Osteoblast (primary cell): ENCODE data around the gene ZNF148. TPM values are rescaled to one million over a fixed set of nuclear protein-coding genes. Genes with fewer than 3 reads are reported as not detected.
A peak's percentile ranks its signal among the peaks of the same experiment; 100 is the strongest.

Experiments used
- DNase-seq: peaks from one replicate; pipeline ENCODE4 v3.0.0; 2011; ENCODE audit warnings: low spot score, mixed read lengths; ENCODE audit not compliant: insufficient read length; ENCODE audit errors: missing footprints
- H2AFZ ChIP-seq: 2 replicates; pipeline ENCODE4 v1.6.0; 2011; ENCODE audit warnings: mild to moderate bottlenecking, low read length
- H3K27ac ChIP-seq: 2 replicates; pipeline ENCODE4 v1.5.1; 2011; ENCODE audit warnings: mild to moderate bottlenecking, low read depth, low read length, moderate library complexity
- H3K27me3 ChIP-seq: 2 replicates; pipeline ENCODE4 v1.6.0; 2012; ENCODE audit warnings: mild to moderate bottlenecking, control low read depth, inconsistent platforms, low read length, moderate library complexity; ENCODE audit not compliant: insufficient read depth
- H3K36me3 ChIP-seq: 2 replicates; pipeline ENCODE4 v1.5.1; 2011; ENCODE audit warnings: mild to moderate bottlenecking, low read length, control low read depth, moderate library complexity; ENCODE audit not compliant: insufficient read depth
- H3K4me1 ChIP-seq: 2 replicates; pipeline ENCODE4 v1.5.1; 2011; ENCODE audit warnings: mild to moderate bottlenecking, low read length, control low read depth, moderate library complexity; ENCODE audit not compliant: insufficient read depth
- H3K4me2 ChIP-seq: 2 replicates; pipeline ENCODE4 v1.6.0; 2011; ENCODE audit warnings: mild to moderate bottlenecking, low read length; ENCODE audit not compliant: insufficient read depth
- H3K4me3 ChIP-seq: fragments of 200-600 bp; sonication (generic); 3 replicates; pipeline ENCODE4 v1.5.1; 2012; ENCODE audit warnings: mild to moderate bottlenecking, low read length, inconsistent platforms; ENCODE audit not compliant: insufficient read depth
- H3K79me2 ChIP-seq: 2 replicates; pipeline ENCODE4 v1.6.0; 2012; ENCODE audit warnings: mild to moderate bottlenecking, low read length, control low read depth, inconsistent platforms; ENCODE audit not compliant: insufficient read depth
- H3K9me3 ChIP-seq: 2 replicates; pipeline ENCODE4 v1.5.1; 2011; ENCODE audit warnings: low read depth, low read length, control low read depth
- H4K20me1 ChIP-seq: 2 replicates; pipeline ENCODE4 v1.6.0; 2012; ENCODE audit warnings: mild to moderate bottlenecking, low read length, control low read depth; ENCODE audit not compliant: insufficient read depth
- total RNA-seq: library from RNA; depleted of rRNA; stranded (reverse); fragments of >200 nt; gene quantifications from 2 replicates; pipeline ENCODE4 v1.2.3, GENCODE V29; 2012
- TF ChIP-seq, protein P1 (sequence below): IDR thresholded peaks from 2 replicates; pipeline ENCODE4 v1.5.1; 2011; ENCODE audit warnings: mild to moderate bottlenecking, low read depth, low read length, moderate library complexity; ENCODE audit errors: extremely low read depth

Gene ZNF148
- total RNA-seq, 1 donor = 38.4 TPM

DNA sequence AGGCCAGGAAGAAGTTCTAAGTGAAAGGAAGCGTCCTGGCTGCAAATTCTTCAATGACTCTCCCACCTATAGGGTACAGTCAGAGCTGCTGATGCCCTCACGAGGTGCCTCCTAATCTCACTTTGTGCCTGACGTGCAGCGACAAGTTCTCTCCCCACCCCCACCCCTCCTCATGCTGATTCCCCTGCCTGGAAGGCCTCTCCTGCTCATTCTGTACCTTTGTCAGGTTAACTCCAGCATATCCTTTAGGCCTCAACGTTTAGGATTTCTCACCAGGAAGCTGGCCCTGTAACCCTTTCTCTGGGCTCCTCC is 187.6 kb downstream of the ZNF148 start:
- TF ChIP-seq, protein P1, sequence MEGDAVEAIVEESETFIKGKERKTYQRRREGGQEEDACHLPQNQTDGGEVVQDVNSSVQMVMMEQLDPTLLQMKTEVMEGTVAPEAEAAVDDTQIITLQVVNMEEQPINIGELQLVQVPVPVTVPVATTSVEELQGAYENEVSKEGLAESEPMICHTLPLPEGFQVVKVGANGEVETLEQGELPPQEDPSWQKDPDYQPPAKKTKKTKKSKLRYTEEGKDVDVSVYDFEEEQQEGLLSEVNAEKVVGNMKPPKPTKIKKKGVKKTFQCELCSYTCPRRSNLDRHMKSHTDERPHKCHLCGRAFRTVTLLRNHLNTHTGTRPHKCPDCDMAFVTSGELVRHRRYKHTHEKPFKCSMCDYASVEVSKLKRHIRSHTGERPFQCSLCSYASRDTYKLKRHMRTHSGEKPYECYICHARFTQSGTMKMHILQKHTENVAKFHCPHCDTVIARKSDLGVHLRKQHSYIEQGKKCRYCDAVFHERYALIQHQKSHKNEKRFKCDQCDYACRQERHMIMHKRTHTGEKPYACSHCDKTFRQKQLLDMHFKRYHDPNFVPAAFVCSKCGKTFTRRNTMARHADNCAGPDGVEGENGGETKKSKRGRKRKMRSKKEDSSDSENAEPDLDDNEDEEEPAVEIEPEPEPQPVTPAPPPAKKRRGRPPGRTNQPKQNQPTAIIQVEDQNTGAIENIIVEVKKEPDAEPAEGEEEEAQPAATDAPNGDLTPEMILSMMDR = no peak
- H2AFZ ChIP-seq = no peak overlapping the region
- H3K36me3 ChIP-seq = no peaks in the 10 kb centered on the region

GRCh38 chr3:125186800-125187598 is 188.1 kb downstream of the ZNF148 start:
- H3K9me3 ChIP-seq = no peaks in the 10 kb centered on the region
- no peak for DNase-seq
- H4K20me1 ChIP-seq = no peaks in the 10 kb centered on the region
- H3K36me3 ChIP-seq = no peaks in the 10 kb centered on the region
- peak overlapping the region; percentile 23 for H2AFZ ChIP-seq
- H3K79me2 ChIP-seq = no peaks in the 10 kb centered on the region
- H3K27ac ChIP-seq = peak overlapping the region; percentile 6
- H3K4me1 ChIP-seq = peaks cover 10% of the 10 kb centered on the region
- no peaks in the 10 kb centered on the region for H3K27me3 ChIP-seq
- TF ChIP-seq, protein P1 = no peak
- H3K4me3 ChIP-seq = no peak overlapping the region
- peak overlapping the region; percentile 30 for H3K4me2 ChIP-seq

More for the DNA sequence above, 187.6 kb downstream of the ZNF148 start:
- H3K79me2 ChIP-seq = no peaks in the 10 kb centered on the region
- no peaks in the 10 kb centered on the region for H3K9me3 ChIP-seq
- H3K4me2 ChIP-seq = no peak overlapping the region
- H3K27me3 ChIP-seq = no peaks in the 10 kb centered on the region
- peaks cover 10% of the 10 kb centered on the region for H3K4me1 ChIP-seq
- no peak overlapping the region for H3K27ac ChIP-seq
- no peak for DNase-seq
- H4K20me1 ChIP-seq = no peaks in the 10 kb centered on the region
- H3K4me3 ChIP-seq = no peak overlapping the region

GRCh38 chr3:125186261-125186787 is 188.8 kb downstream of the ZNF148 start:
- Histone ChIP-seq H3K4me2 (peak overlapping the region; percentile 30), H3K36me3 (no peaks in the 10 kb centered on the region), H2AFZ (peak overlapping the region; percentile 23), H3K9me3 (no peaks in the 10 kb centered on the region), H3K27me3 (no peaks in the 10 kb centered on the region), H3K4me3 (no peak overlapping the region), H3K27ac (peak overlapping the region; percentile 6), H3K4me1 (peaks cover 10% of the 10 kb centered on the region), H3K79me2 (no peaks in the 10 kb centered on the region), H4K20me1 (no peaks in the 10 kb centered on the region)
- peak; percentile 77 for DNase-seq
- TF ChIP-seq, protein P1 = no peak

DNA sequence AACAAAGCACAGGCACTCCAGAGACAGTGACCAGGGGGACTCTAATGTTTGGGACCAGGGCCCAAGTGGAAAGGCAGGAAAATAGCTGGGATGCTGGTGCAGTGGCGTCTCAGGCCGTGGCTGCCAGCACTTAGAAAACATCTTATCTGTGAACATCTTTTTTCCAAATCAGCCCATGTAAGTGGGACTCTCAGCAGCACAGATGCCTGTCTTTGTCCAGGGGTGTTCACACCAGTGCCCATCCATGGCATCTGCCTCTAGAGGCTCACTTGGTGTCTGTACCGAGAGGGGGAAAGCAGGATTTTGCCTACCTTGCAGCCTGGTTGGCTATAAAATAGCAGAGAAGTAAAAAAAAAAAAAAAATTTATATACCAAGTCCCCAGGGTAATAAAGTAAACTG is 189.3 kb downstream of the ZNF148 start:
- no peak for DNase-seq
- Histone ChIP-seq H2AFZ (peak overlapping the region; percentile 21), H3K27me3 (no peaks in the 10 kb centered on the region), H3K36me3 (no peaks in the 10 kb centered on the region), H3K79me2 (no peaks in the 10 kb centered on the region), H3K9me3 (no peaks in the 10 kb centered on the region), H3K4me2 (peak overlapping the region; percentile 30), H3K4me1 (peaks cover 10% of the 10 kb centered on the region), H3K27ac (no peak overlapping the region), H4K20me1 (no peaks in the 10 kb centered on the region), H3K4me3 (no peak overlapping the region)
- TF ChIP-seq, protein P1 = no peak
